ENCODE data around the gene WDR91.

WDR91 gene

GRCh38 chr7:135192914-135193536, 18.3 kb downstream of the WDR91 start:
- H3K27ac ChIP-seq (ENCODE audit: low read depth, low read length) = no peak overlapping the region
- H3K4me1 ChIP-seq (ENCODE audit: control insufficient read depth, insufficient read depth, low read length) = no peaks in the 10 kb centered on the region
- no peak overlapping the region for H3K4me3 ChIP-seq (ENCODE audit: low read length)
- H3K36me3 ChIP-seq (ENCODE audit: control insufficient read depth, insufficient read depth, low read length) = peaks cover 43% of the 10 kb centered on the region
- no peak overlapping the region for H3K9ac ChIP-seq (ENCODE audit: low read length)
- H3K27me3 ChIP-seq (ENCODE audit: control insufficient read depth, insufficient read depth, low read length) = no peaks in the 10 kb centered on the region

DNA sequence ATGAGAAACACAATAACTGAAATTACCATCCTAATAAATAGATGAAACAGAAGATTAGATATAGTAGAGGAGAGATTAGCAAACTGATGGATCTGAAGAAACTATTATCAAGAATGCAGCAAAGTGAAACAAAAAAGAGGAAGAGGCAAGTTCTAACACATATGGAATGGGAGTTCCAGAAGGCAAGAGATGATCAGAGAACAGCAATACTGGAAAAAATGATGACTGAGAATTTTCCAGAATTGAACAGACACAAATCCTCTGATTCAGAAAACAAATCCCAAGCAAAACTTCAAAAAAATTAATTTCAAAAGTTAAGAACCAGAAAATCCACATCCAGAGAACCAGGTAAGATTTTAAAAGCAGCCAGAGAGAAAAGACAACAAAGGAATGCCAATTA, 20.6 kb downstream of the WDR91 start:
- no peaks in the 10 kb centered on the region for H3K4me1 ChIP-seq (ENCODE audit: control insufficient read depth, insufficient read depth, low read length)
- H3K36me3 ChIP-seq (ENCODE audit: control insufficient read depth, insufficient read depth, low read length) = peaks cover 42% of the 10 kb centered on the region
- no peak overlapping the region for H3K9ac ChIP-seq (ENCODE audit: low read length)
- no peak overlapping the region for H3K27ac ChIP-seq (ENCODE audit: low read depth, low read length)
- no peak overlapping the region for H3K4me3 ChIP-seq (ENCODE audit: low read length)
- no peaks in the 10 kb centered on the region for H3K27me3 ChIP-seq (ENCODE audit: control insufficient read depth, insufficient read depth, low read length)

- no peak overlapping the region for H3K9ac ChIP-seq (ENCODE audit: low read length)
- no peaks in the 10 kb centered on the region for H3K4me1 ChIP-seq (ENCODE audit: control insufficient read depth, insufficient read depth, low read length)
- peaks cover 42% of the 10 kb centered on the region for H3K36me3 ChIP-seq (ENCODE audit: control insufficient read depth, insufficient read depth, low read length)
- no peak overlapping the region for H3K4me3 ChIP-seq (ENCODE audit: low read length)
- no peak overlapping the region for H3K27ac ChIP-seq (ENCODE audit: low read depth, low read length)
- H3K27me3 ChIP-seq (ENCODE audit: control insufficient read depth, insufficient read depth, low read length) = no peaks in the 10 kb centered on the region
These were observed 21.4 kb downstream of the WDR91 start for GRCh38 chr7:135189961-135190360.

DNA sequence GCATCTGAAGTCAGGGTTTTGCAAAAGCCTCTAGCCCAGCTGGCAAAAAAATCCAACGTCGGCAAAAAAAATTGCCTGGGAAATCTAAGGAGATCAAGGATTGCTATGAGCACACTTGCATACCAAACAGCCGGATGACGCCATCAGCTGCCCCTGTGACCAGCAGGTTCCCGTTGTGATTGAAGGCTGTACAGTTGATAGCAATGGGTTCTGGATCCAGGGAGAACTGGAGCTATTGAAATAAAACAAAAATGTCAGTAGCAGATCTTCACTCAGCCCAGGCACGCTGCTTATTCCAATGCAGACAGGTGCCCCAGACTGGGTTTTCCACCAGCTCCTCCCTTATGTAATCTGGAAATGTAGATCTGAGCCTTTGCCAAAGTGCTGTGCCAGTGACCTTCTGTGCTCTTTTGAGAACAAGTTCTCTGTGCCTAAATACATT, 22.1 kb downstream of the WDR91 start:
- Histone ChIP-seq H3K27me3 (ENCODE audit: control insufficient read depth, insufficient read depth, low read length) (no peaks in the 10 kb centered on the region), H3K9ac (ENCODE audit: low read length) (no peak overlapping the region), H3K27ac (ENCODE audit: low read depth, low read length) (no peak overlapping the region), H3K4me3 (ENCODE audit: low read length) (no peak overlapping the region), H3K4me1 (ENCODE audit: control insufficient read depth, insufficient read depth, low read length) (no peaks in the 10 kb centered on the region), H3K36me3 (ENCODE audit: control insufficient read depth, insufficient read depth, low read length) (peaks cover 46% of the 10 kb centered on the region)

DNA sequence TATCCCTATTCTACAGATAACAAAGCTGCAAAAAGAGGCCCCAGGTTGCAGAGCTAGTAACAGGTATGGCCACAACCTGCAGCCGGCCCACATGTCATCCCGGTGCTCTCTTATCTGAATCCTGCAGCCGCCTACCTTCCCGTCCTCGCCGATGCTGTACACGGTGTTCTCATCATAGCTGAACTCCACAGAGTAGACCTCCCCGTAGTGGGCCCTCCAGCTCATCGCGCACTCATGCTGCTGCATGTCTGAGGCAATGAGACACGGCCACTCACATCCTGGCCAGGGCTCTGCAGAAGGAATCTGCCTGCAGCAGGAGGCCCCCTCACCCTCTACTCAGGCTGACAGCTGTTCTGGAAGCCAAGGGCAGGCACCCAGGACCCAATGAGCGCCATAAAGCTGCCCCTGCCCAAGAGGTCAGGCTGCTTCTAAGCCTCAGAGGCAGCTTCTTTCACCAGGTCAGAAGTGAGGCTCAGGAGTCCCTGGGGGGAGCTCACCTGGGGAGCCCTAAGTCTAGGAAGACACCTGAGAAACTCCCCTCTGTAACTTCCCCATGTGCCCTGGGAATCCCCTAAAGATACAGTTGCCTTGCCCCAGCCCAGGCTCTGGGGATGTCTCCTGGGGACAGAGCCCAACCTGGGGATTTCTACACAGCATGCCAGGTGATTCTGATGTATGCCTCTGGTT, 22.9 kb downstream of the WDR91 start:
- Histone ChIP-seq H3K27ac (ENCODE audit: low read depth, low read length) (no peak overlapping the region), H3K4me1 (ENCODE audit: control insufficient read depth, insufficient read depth, low read length) (no peaks in the 10 kb centered on the region), H3K27me3 (ENCODE audit: control insufficient read depth, insufficient read depth, low read length) (no peaks in the 10 kb centered on the region), H3K36me3 (ENCODE audit: control insufficient read depth, insufficient read depth, low read length) (peaks cover 42% of the 10 kb centered on the region), H3K4me3 (ENCODE audit: low read length) (no peak overlapping the region), H3K9ac (ENCODE audit: low read length) (no peak overlapping the region)

GRCh38 chr7:135186841-135187253, 24.5 kb downstream of the WDR91 start:
- peaks cover 33% of the 10 kb centered on the region for H3K36me3 ChIP-seq (ENCODE audit: control insufficient read depth, insufficient read depth, low read length)

GRCh38 chr7:135186261-135186540, 25.1 kb downstream of the WDR91 start:
- H3K27ac ChIP-seq (ENCODE audit: low read depth, low read length) = no peak overlapping the region
- H3K36me3 ChIP-seq (ENCODE audit: control insufficient read depth, insufficient read depth, low read length) = peaks cover 33% of the 10 kb centered on the region
- no peaks in the 10 kb centered on the region for H3K27me3 ChIP-seq (ENCODE audit: control insufficient read depth, insufficient read depth, low read length)
- no peaks in the 10 kb centered on the region for H3K4me1 ChIP-seq (ENCODE audit: control insufficient read depth, insufficient read depth, low read length)
- H3K4me3 ChIP-seq (ENCODE audit: low read length) = no peak overlapping the region
- no peak overlapping the region for H3K9ac ChIP-seq (ENCODE audit: low read length)

More at GRCh38 chr7:135186841-135187253, 24.5 kb downstream of the WDR91 start:
- Histone ChIP-seq H3K4me1 (ENCODE audit: control insufficient read depth, insufficient read depth, low read length) (no peaks in the 10 kb centered on the region), H3K27me3 (ENCODE audit: control insufficient read depth, insufficient read depth, low read length) (no peaks in the 10 kb centered on the region), H3K4me3 (ENCODE audit: low read length) (no peak overlapping the region), H3K9ac (ENCODE audit: low read length) (no peak overlapping the region), H3K27ac (ENCODE audit: low read depth, low read length) (no peak overlapping the region)

GRCh38 chr7:135185471-135186260, 25.7 kb downstream of the WDR91 start:
- Histone ChIP-seq H3K27me3 (ENCODE audit: control insufficient read depth, insufficient read depth, low read length) (no peaks in the 10 kb centered on the region), H3K4me1 (ENCODE audit: control insufficient read depth, insufficient read depth, low read length) (no peaks in the 10 kb centered on the region), H3K4me3 (ENCODE audit: low read length) (no peak overlapping the region), H3K36me3 (ENCODE audit: control insufficient read depth, insufficient read depth, low read length) (peaks cover 33% of the 10 kb centered on the region), H3K27ac (ENCODE audit: low read depth, low read length) (no peak overlapping the region), H3K9ac (ENCODE audit: low read length) (no peak overlapping the region)

GRCh38 chr7:135184254-135184841, 27.0 kb downstream of the WDR91 start:
- H3K27me3 ChIP-seq (ENCODE audit: control insufficient read depth, insufficient read depth, low read length) = no peaks in the 10 kb centered on the region
- H3K9ac ChIP-seq (ENCODE audit: low read length) = no peak overlapping the region
- H3K36me3 ChIP-seq (ENCODE audit: control insufficient read depth, insufficient read depth, low read length) = peaks cover 29% of the 10 kb centered on the region
- H3K27ac ChIP-seq (ENCODE audit: low read depth, low read length) = no peak overlapping the region
- no peaks in the 10 kb centered on the region for H3K4me1 ChIP-seq (ENCODE audit: control insufficient read depth, insufficient read depth, low read length)
- no peak overlapping the region for H3K4me3 ChIP-seq (ENCODE audit: low read length)

DNA sequence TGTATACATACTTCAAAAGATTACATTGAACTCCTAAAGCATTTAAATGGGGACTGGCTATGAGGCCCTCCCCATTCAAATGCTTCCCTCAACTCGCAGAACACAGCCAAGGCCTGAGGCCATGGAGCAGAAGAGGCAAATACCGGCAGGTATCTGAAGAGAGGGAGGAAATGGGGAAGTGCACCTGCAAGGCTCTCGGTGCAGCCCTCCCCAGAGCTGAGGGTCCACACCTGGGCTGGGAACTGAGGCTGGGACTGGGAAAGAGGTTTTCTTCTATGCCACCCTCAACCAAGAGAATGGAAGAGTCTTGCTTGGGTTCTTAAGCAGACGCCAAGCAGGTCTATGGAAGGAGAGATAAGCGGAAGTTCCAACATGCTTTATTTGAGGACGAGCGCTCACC, 27.8 kb downstream of the WDR91 start:
- H3K36me3 ChIP-seq (ENCODE audit: control insufficient read depth, insufficient read depth, low read length) = peaks cover 23% of the 10 kb centered on the region
- H3K4me1 ChIP-seq (ENCODE audit: control insufficient read depth, insufficient read depth, low read length) = no peaks in the 10 kb centered on the region
- no peak overlapping the region for H3K4me3 ChIP-seq (ENCODE audit: low read length)
- no peak overlapping the region for H3K9ac ChIP-seq (ENCODE audit: low read length)
- no peak overlapping the region for H3K27ac ChIP-seq (ENCODE audit: low read depth, low read length)
- no peaks in the 10 kb centered on the region for H3K27me3 ChIP-seq (ENCODE audit: control insufficient read depth, insufficient read depth, low read length)

DNA sequence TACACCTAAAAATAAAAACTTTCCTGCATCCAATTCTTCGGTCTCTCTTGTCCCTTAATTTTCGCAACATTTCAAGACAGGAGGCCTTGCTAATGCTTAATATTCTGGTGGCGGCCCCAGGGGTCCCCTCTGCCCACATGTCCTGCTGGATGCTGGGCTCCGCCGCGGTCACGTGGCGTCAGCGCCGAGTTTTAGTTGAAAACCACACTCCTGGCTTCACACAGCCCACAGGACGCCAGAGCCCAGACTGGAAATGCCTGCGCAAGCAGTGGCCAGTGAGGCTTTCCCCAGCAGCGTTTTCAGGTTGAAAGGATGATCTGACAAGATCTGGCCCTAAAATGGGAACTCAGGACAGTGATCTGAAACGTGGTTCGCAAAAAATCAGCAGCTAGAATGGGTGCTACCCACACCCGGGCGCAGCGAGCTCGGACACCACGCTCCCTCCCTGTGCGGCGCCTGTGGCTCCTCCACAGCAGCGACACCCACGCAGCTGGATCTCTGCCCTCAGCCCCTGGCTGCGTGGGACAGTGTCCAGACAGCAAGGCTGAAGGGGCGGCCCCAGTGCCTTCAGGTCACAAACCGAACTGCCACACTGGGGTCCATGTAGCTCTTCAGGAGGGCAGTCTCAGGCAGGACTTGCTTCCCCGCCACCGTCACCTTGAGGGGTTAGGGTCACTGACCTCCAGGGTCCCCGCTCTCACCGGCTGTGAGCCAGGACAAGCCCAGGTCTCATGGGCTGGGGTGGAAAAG, 29.2 kb downstream of the WDR91 start:
- Histone ChIP-seq H3K4me1 (ENCODE audit: control insufficient read depth, insufficient read depth, low read length) (no peaks in the 10 kb centered on the region), H3K9ac (ENCODE audit: low read length) (no peak overlapping the region), H3K27ac (ENCODE audit: low read depth, low read length) (no peak overlapping the region), H3K36me3 (ENCODE audit: control insufficient read depth, insufficient read depth, low read length) (peaks cover 18% of the 10 kb centered on the region), H3K27me3 (ENCODE audit: control insufficient read depth, insufficient read depth, low read length) (no peaks in the 10 kb centered on the region), H3K4me3 (ENCODE audit: low read length) (no peak overlapping the region)
